Measurements from ENCODE around the gene ZDHHC17. TPM values are rescaled to one million over a fixed set of nuclear protein-coding genes. Genes with fewer than 3 reads are reported as not detected.

ZDHHC17 gene
- total RNA-seq, 1 donor from 2014 or later: 69.2 TPM

DNA sequence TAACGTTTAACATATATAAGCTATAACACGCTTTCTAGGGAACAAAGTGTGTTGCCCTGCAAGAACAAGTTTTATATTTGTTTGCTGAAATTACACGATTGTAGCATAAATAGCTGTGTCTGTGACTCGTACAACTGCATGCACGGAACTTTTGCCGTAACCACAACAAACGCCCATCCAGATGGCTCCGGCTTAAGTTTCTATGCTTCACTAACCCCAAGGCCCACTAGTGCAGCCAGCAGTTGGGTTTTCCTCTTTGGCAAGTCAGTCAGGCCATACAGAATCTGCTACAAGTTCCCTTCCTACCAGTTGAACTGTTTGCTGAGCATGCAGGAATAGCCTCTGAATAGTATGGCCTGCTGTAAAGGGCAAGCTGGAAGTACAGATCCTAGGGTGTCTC lies 102.8 kb downstream of the ZDHHC17 start:
- no peak overlapping the region for H3K4me3 Mint-ChIP-seq (ENCODE audit: low read depth)
- H3K27ac Mint-ChIP-seq: no peak overlapping the region
- no peaks in the 10 kb centered on the region for H3K27me3 Mint-ChIP-seq
- TF ChIP-seq, protein P1, sequence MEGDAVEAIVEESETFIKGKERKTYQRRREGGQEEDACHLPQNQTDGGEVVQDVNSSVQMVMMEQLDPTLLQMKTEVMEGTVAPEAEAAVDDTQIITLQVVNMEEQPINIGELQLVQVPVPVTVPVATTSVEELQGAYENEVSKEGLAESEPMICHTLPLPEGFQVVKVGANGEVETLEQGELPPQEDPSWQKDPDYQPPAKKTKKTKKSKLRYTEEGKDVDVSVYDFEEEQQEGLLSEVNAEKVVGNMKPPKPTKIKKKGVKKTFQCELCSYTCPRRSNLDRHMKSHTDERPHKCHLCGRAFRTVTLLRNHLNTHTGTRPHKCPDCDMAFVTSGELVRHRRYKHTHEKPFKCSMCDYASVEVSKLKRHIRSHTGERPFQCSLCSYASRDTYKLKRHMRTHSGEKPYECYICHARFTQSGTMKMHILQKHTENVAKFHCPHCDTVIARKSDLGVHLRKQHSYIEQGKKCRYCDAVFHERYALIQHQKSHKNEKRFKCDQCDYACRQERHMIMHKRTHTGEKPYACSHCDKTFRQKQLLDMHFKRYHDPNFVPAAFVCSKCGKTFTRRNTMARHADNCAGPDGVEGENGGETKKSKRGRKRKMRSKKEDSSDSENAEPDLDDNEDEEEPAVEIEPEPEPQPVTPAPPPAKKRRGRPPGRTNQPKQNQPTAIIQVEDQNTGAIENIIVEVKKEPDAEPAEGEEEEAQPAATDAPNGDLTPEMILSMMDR (IDR thresholded peaks at IDR 0.05; ENCODE audit: unreplicated experiment): no peak
- no peak for DNase-seq (ENCODE audit: low spot score, unreplicated experiment)
- no peaks in the 10 kb centered on the region for H3K9me3 Mint-ChIP-seq (ENCODE audit: low read depth)
- H3K36me3 Mint-ChIP-seq (ENCODE audit: insufficient read depth): peaks cover 33% of the 10 kb centered on the region
- peaks cover 15% of the 10 kb centered on the region for H3K4me1 Mint-ChIP-seq (ENCODE audit: low read depth)

DNA sequence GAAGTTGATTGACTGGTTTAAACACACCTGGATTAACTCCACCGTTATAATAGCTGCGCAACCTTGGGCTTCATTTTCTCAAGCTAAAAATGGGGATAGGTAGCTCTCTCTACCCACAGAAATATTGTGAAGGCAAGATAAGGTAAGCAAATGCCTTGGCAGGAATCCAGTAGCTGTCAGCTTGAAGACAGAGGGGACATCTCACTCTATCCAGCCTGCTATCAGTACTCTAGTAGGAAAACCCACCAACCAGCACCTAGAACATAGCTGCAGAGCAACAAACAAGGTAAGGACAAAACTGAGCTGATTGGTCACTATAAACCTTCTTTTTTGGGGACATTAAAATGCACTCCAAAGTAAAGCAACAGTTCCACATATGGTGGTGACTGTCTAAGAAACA lies 107.2 kb downstream of the ZDHHC17 start:
- TF ChIP-seq, protein P1 (IDR thresholded peaks at IDR 0.05; ENCODE audit: unreplicated experiment): no peak
- DNase-seq (ENCODE audit: low spot score, unreplicated experiment): no peak
- peaks cover 24% of the 10 kb centered on the region for H3K36me3 Mint-ChIP-seq (ENCODE audit: insufficient read depth)
- no peaks in the 10 kb centered on the region for H3K9me3 Mint-ChIP-seq (ENCODE audit: low read depth)
- H3K27me3 Mint-ChIP-seq: no peaks in the 10 kb centered on the region
- H3K27ac Mint-ChIP-seq: no peak overlapping the region
- H3K4me1 Mint-ChIP-seq (ENCODE audit: low read depth): peaks cover 18% of the 10 kb centered on the region
- no peak overlapping the region for H3K4me3 Mint-ChIP-seq (ENCODE audit: low read depth)

DNA sequence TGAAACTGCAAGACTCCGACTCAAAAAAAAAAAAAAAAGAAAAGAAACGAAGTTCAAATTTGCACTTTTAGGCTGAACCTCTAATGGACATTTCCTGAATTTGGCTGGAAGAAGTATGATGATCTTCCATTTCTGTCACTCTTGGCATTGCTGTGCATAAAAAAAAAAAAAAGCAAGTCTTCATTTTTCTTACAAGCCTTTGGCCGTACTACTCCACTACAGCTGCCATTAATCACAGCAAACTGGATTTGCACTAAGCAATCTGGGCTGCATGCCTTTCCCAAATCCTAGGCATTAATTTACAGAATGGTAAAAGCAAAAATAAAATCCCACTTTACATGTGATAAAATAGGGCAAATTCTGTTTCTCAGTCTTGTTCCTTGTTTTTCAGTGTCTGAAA lies 107.8 kb downstream of the ZDHHC17 start:
- no peak overlapping the region for H3K27ac Mint-ChIP-seq
- H3K36me3 Mint-ChIP-seq (ENCODE audit: insufficient read depth): peaks cover 24% of the 10 kb centered on the region
- peaks cover 15% of the 10 kb centered on the region for H3K4me1 Mint-ChIP-seq (ENCODE audit: low read depth)
- TF ChIP-seq, protein P1 (IDR thresholded peaks at IDR 0.05; ENCODE audit: unreplicated experiment): no peak
- H3K4me3 Mint-ChIP-seq (ENCODE audit: low read depth): no peak overlapping the region
- no peaks in the 10 kb centered on the region for H3K9me3 Mint-ChIP-seq (ENCODE audit: low read depth)
- no peak for DNase-seq (ENCODE audit: low spot score, unreplicated experiment)
- H3K27me3 Mint-ChIP-seq: no peaks in the 10 kb centered on the region

DNA sequence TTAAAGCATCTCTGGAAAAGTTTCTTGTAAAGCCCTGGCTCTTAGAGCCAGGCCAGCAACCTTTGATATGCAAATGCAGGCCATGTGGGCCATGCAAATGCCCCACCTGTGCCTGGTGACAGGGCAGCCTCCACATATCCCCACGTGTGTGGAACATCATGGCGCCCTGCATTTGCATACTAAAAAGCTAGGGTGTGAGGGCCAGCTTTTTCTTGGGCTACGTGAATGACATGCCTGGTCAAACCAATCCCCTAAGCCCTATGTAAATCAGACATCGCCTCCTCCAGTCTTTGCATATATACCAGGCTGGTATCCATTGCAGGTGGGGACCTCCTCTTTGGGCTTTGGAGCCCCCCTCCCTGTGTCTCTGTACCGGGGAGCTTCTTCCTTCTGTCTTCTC lies 108.5 kb downstream of the ZDHHC17 start:
- H3K27ac Mint-ChIP-seq: no peak overlapping the region
- H3K4me1 Mint-ChIP-seq (ENCODE audit: low read depth): peaks cover 21% of the 10 kb centered on the region
- no peak overlapping the region for H3K4me3 Mint-ChIP-seq (ENCODE audit: low read depth)
- TF ChIP-seq, protein P1 (IDR thresholded peaks at IDR 0.05; ENCODE audit: unreplicated experiment): no peak
- DNase-seq (ENCODE audit: low spot score, unreplicated experiment): no peak
- H3K9me3 Mint-ChIP-seq (ENCODE audit: low read depth): no peaks in the 10 kb centered on the region
- H3K36me3 Mint-ChIP-seq (ENCODE audit: insufficient read depth): peaks cover 24% of the 10 kb centered on the region
- no peaks in the 10 kb centered on the region for H3K27me3 Mint-ChIP-seq

DNA sequence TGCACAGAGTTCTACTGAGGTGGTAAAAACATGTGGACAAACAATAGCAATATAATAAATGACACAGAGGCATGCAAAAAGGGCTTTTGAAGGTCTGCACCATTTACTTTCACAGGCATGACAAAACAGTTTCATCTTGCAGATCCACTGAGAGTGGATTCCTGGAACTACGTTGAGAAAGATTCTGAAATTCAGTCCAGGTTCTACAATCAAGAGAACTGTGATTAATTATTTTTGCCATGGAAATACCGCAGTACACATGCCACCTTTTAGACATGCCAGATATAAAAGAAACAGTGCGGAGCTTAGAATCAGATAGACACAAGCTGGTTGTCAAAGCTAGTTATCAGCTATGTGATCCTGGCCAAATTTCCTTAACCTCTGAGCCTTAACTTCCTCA lies 110.1 kb downstream of the ZDHHC17 start:
- Mint-ChIP-seq H3K36me3 (ENCODE audit: insufficient read depth) (peaks cover 19% of the 10 kb centered on the region), H3K4me1 (ENCODE audit: low read depth) (peaks cover 24% of the 10 kb centered on the region), H3K27me3 (no peaks in the 10 kb centered on the region), H3K9me3 (ENCODE audit: low read depth) (no peaks in the 10 kb centered on the region), H3K27ac (peak overlapping the region; percentile 21), H3K4me3 (ENCODE audit: low read depth) (no peak overlapping the region)
- no peak for DNase-seq (ENCODE audit: low spot score, unreplicated experiment)
- TF ChIP-seq, protein P1 (IDR thresholded peaks at IDR 0.05; ENCODE audit: unreplicated experiment): no peak

Data from progenitor cell of endocrine pancreas (in vitro differentiated cells).